Thoracic aorta (tissue), 2 donors: Measurements from ENCODE around the gene MCTS1. TPM values are rescaled to one million over a fixed set of nuclear protein-coding genes. Genes with fewer than 3 reads are reported as not detected.

Experiments
- ATAC-seq: fragments of 150-250 bp; one replicate; pipeline ENCODE4 v1.8.0; 2017; ENCODE audit warnings: low read depth; ENCODE audit not compliant: insufficient number of reproducible peaks, low FRiP score
- DNase-seq: peaks from one replicate; pipeline ENCODE4 v3.0.0-alpha.2; 2020; ENCODE audit warnings: low spot score
- H3K27ac ChIP-seq, 2 donors: fragments of 200-600 bp; sonication (generic); 1 replicate in 1 of 2; 2 replicates in 1 of 2; pipeline ENCODE4 v1.5.1; 2016; ENCODE audit warnings: mild to moderate bottlenecking in 2 of 2, moderate library complexity in 2 of 2
- H3K27me3 ChIP-seq: fragments of 200-600 bp; sonication (generic); replicated peaks from 2 replicates; pipeline ENCODE4 v1.6.0; 2016; ENCODE audit warnings: mild to moderate bottlenecking; ENCODE audit not compliant: insufficient read depth
- H3K36me3 ChIP-seq: fragments of 200-600 bp; sonication (generic); one replicate; pipeline ENCODE4 v1.5.1; 2016
- H3K4me1 ChIP-seq, 2 donors: fragments of 200-600 bp; sonication (generic); 1 replicate in 1 of 2; 2 replicates in 1 of 2; pipeline versions ENCODE4 v1.5.1 to v1.6.0; 2016; ENCODE audit warnings: low read depth in 2 of 2, mild to moderate bottlenecking in 1 of 2; ENCODE audit not compliant: control insufficient read depth in 1 of 2
- H3K4me3 ChIP-seq: fragments of 200-600 bp; sonication (generic); 2 replicates; pipeline ENCODE4 v1.5.1; 2016; ENCODE audit warnings: mild to moderate bottlenecking
- H3K9me3 ChIP-seq: fragments of 200-600 bp; sonication (generic); 2 replicates; pipeline ENCODE4 v1.5.1; 2016
- total RNA-seq, 2 donors: library from RNA; depleted of rRNA; stranded (reverse); fragments of >200 nt; gene quantifications; one replicate each; pipeline versions ENCODE4 v1.1.0 to v1.2.3, GENCODE V29; 2016
- TF ChIP-seq, protein P1 (sequence below): fragments of 200-600 bp; sonication (generic); IDR thresholded peaks from one replicate; pipeline ENCODE4 v1.5.1; 2019; ENCODE audit warnings: antibody characterized with exemption

Gene MCTS1
- total RNA-seq, 2 donors from 2014 or later, result 19.2 to 19.5 TPM

DNA sequence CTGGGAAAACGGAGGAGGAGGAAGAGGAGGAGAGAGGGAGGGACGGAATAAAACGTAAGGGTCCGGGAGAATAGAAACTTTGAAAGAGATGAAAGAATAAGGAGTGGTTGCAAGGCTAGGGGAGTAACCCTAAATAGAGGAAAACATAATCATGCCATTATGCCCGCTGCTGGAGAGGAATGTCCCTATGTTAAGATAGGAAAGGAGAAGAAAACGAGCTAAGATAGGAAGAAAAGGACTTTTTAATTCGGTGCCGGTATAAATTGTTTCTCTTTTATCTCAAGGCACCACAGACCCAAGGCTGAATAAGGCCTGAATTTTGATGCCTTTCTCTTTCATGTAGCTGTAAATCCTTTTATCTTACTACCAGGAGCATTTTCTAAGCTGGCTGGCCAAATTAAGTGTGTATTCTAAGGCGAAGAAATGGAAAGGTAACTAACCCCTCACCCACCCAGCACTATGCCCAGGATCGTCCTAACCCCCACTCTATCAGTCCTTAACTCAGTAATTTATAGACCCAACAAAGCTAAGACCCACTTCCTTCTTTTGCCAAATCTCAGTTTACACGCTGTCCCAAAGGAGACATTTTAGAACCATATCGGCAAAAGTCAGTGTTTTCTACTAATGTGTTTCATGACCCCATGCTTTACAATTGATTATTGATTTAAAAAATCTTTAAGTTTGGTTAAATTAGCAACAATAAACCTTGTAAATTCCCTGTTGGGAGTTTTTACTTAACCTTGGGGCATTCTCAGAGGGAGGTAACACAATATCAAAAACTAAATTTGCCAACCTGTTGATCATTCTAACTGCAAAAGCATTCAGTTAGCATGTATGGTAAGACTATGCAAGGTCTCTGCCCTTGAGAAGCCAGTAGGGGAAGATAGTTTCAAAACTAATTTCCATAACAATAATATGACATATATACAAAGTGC, 42.0 kb upstream of the MCTS1 start:
- TF ChIP-seq, protein P1, sequence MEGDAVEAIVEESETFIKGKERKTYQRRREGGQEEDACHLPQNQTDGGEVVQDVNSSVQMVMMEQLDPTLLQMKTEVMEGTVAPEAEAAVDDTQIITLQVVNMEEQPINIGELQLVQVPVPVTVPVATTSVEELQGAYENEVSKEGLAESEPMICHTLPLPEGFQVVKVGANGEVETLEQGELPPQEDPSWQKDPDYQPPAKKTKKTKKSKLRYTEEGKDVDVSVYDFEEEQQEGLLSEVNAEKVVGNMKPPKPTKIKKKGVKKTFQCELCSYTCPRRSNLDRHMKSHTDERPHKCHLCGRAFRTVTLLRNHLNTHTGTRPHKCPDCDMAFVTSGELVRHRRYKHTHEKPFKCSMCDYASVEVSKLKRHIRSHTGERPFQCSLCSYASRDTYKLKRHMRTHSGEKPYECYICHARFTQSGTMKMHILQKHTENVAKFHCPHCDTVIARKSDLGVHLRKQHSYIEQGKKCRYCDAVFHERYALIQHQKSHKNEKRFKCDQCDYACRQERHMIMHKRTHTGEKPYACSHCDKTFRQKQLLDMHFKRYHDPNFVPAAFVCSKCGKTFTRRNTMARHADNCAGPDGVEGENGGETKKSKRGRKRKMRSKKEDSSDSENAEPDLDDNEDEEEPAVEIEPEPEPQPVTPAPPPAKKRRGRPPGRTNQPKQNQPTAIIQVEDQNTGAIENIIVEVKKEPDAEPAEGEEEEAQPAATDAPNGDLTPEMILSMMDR, result no peak
- Histone ChIP-seq H3K27ac (peak overlapping the region; percentile 78 to 97), H3K27me3 (no peaks in the 10 kb centered on the region), H3K4me3 (peak overlapping the region; percentile 88), H3K9me3 (no peaks in the 10 kb centered on the region), H3K36me3 (no peaks in the 10 kb centered on the region), H3K4me1 (peaks cover 0 to 7% of the 10 kb centered on the region in 2 donors)
- DNase-seq (no peak), ATAC-seq (no peak)

DNA sequence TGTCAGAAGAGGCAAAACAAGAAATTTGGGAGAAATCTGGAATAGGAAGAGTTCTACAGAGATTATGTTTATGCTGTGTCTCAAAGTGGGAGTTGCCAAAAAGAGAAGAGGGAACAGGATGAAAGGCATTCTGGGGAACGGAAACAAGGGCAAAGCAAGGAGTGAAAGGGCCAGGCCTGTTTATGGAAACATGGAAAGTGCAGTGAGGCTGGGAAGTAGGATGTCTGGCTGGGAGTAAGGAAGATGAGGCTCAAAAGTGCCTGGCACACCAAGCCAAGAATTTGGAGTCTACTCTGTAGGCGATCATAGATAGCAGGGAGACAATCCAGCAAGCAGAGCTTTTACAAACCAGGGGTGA, 41.4 kb upstream of the MCTS1 start:
- Histone ChIP-seq H3K36me3 (no peaks in the 10 kb centered on the region), H3K9me3 (no peaks in the 10 kb centered on the region), H3K27me3 (no peaks in the 10 kb centered on the region), H3K4me1 (peaks cover 0 to 3% of the 10 kb centered on the region in 2 donors), H3K27ac (peak overlapping the region; percentile 78 to 97), H3K4me3 (no peak overlapping the region)
- no peak for ATAC-seq
- no peak for DNase-seq
- TF ChIP-seq, protein P1, result no peak

DNA sequence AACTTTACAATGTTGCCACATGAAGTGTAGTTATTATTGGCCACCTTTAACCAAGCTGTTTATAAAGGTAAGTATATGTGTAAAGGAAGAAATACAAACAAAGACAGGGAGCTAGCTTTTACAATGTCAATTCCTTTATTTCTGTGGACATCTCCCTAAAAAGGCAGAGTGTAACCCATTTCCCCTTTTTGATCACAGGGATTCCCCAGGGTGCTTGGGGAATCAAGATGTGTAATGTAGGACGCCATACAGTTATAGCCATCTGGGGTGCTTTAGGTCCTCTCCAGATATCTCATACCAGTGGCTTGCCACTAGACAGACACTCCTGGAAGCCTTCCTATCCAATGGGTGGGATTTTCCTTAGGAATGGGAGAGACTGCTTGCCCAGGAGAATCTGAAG, 39.0 kb upstream of the MCTS1 start:
- no peak overlapping the region for H3K4me3 ChIP-seq
- TF ChIP-seq, protein P1, result no peak
- no peaks in the 10 kb centered on the region for H3K36me3 ChIP-seq
- ATAC-seq, result no peak
- H3K9me3 ChIP-seq, result no peaks in the 10 kb centered on the region
- H3K4me1 ChIP-seq, result no peaks in the 10 kb centered on the region
- DNase-seq, result no peak
- no peak overlapping the region for H3K27ac ChIP-seq
- no peaks in the 10 kb centered on the region for H3K27me3 ChIP-seq

DNA sequence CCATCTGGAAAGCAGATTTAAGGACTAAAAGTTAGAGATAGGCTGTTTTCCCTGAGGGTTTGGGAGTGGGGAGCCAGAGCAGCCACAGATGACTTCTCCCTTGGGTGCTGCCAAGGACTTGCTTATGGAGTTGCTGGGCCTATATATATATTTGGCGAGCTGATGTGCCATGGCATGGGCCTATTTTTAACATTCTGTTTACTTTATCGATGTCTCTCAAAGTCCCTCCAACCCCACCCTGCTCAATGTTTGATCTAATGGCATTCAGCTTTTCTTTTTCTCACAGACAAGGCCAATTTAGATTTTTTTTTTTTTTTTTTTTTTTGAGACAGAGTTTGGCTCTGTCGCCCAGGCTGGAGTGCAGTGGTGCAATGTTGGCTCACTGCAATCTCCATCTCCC, 37.1 kb upstream of the MCTS1 start:
- TF ChIP-seq, protein P1, result no peak
- H3K4me1 ChIP-seq, result no peaks in the 10 kb centered on the region
- H3K27ac ChIP-seq, result no peak overlapping the region
- no peaks in the 10 kb centered on the region for H3K36me3 ChIP-seq
- no peaks in the 10 kb centered on the region for H3K9me3 ChIP-seq
- no peaks in the 10 kb centered on the region for H3K27me3 ChIP-seq
- no peak overlapping the region for H3K4me3 ChIP-seq
- ATAC-seq, result no peak
- DNase-seq, result no peak

DNA sequence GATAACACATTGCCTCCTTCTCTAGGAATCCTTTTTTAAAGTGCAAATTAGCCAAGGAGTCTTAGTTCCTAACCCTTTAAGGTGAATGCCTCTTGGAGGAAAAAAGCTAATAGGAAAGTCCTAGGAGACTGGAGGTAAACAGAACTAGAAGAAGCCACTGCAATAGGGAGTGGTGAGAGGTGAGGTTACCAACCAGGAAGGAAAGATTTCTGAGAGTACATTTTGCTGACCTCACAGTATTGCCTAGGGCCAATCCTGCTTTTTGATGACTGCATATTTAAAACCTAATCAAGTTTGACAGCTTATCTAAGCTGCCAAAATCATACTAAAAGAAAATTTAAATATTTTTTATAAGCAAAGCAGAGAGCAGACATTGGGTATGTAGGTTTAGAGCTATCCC, 35.9 kb upstream of the MCTS1 start:
- H3K4me3 ChIP-seq, result no peak overlapping the region
- TF ChIP-seq, protein P1, result no peak
- H3K4me1 ChIP-seq, result no peaks in the 10 kb centered on the region
- H3K36me3 ChIP-seq, result no peaks in the 10 kb centered on the region
- H3K27me3 ChIP-seq, result no peaks in the 10 kb centered on the region
- no peak overlapping the region for H3K27ac ChIP-seq
- ATAC-seq (no peak), DNase-seq (no peak)
- H3K9me3 ChIP-seq, result no peaks in the 10 kb centered on the region
